ENCODE measurements around the gene RASA1. TPM values are rescaled to one million over a fixed set of nuclear protein-coding genes. Genes with fewer than 3 reads are reported as not detected.

The RASA1 gene
- total RNA-seq, 1 experiment from 2014 or later = 40.1 TPM

DNA sequence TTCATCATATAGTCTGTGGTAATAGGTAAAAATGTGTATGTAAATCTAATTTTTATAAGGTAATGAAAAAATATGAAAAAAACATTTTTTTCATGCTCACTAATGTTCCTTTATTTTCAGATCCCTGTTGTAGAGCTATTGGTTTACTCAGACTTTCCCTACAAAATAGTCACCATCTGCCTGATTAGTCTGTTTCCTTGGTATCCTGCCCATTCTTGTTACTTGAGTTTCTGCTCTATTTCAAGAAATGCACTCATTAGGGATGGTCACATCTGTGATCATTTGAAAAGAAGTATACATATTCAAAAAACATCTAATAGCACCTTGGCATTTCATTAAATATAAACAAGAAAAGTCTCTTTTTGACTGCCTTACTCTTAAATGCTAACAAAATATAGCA lies 21.6 kb upstream of the RASA1 start:
- Histone ChIP-seq H4K20me1 (ENCODE audit: low read length) (no peaks in the 10 kb centered on the region), H3K4me3 (ENCODE audit: low read length) (no peak overlapping the region), H2AFZ (ENCODE audit: low read length) (no peak overlapping the region), H3F3A (ENCODE audit: low read length, unreplicated experiment) (no peaks in the 10 kb centered on the region), H3K79me2 (ENCODE audit: low read length) (no peaks in the 10 kb centered on the region), H3K36me3 (ENCODE audit: low read depth, low read length) (no peaks in the 10 kb centered on the region), H3K9me2 (replicated peaks; ENCODE audit: low read length) (no peaks in the 10 kb centered on the region), H3K27ac (ENCODE audit: low read length) (no peak overlapping the region), H3K4me2 (ENCODE audit: low read length) (no peak overlapping the region), H3K27me3 (ENCODE audit: low read length) (no peaks in the 10 kb centered on the region), H3K4me1 (ENCODE audit: insufficient read depth, low read length) (no peaks in the 10 kb centered on the region), H3K9ac (ENCODE audit: low read length) (no peak overlapping the region), H3K9me3 (ENCODE audit: low read length) (no peaks in the 10 kb centered on the region)
- intact Hi-C loops (cut with micrococcal nuclease) = no loop called here
- BruUV-seq (replicated peaks) = no TSS peak
- CTCF ChIA-PET = no interaction called here
- POLR2A ChIA-PET (ENCODE audit: unreplicated experiment) = no interaction called here
- ATAC-seq (no peak), DNase-seq (no peak)
- TF ChIP-seq, protein P1, sequence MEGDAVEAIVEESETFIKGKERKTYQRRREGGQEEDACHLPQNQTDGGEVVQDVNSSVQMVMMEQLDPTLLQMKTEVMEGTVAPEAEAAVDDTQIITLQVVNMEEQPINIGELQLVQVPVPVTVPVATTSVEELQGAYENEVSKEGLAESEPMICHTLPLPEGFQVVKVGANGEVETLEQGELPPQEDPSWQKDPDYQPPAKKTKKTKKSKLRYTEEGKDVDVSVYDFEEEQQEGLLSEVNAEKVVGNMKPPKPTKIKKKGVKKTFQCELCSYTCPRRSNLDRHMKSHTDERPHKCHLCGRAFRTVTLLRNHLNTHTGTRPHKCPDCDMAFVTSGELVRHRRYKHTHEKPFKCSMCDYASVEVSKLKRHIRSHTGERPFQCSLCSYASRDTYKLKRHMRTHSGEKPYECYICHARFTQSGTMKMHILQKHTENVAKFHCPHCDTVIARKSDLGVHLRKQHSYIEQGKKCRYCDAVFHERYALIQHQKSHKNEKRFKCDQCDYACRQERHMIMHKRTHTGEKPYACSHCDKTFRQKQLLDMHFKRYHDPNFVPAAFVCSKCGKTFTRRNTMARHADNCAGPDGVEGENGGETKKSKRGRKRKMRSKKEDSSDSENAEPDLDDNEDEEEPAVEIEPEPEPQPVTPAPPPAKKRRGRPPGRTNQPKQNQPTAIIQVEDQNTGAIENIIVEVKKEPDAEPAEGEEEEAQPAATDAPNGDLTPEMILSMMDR (conservative IDR thresholded peaks at IDR 0.05; ENCODE audit: low read depth, low read length) = no peak
- TF ChIP-seq EZH2phosphoT487 (IDR thresholded peaks at IDR 0.05; ENCODE audit: borderline replicate concordance, low read length) (no peak), EZH2 (IDR thresholded peaks at IDR 0.05; ENCODE audit: low read length, unreplicated experiment) (no peak)

DNA sequence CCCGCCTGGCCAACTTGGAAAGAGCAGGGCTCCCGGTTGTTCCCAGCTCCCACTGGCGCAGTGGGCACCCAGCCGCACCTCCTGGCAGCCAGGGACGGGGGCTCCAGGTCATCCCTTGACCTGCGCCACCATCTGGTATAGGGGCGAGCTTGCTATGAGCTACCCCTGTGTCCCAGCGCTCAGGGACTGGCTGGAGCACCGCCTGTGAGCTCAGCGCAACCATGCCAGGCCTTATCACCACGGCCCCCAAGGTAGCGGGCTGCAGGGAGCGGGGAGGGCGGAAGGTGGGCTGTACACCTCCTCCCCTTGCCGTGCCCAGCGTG lies 15.4 kb upstream of the RASA1 start:
- intact Hi-C loops (cut with micrococcal nuclease) = no loop called here
- ChIA-PET CTCF (no interaction called here), POLR2A (ENCODE audit: unreplicated experiment) (no interaction called here)
- Histone ChIP-seq H3K27ac (ENCODE audit: low read length) (no peak overlapping the region), H3K79me2 (ENCODE audit: low read length) (no peaks in the 10 kb centered on the region), H3K9ac (ENCODE audit: low read length) (no peak overlapping the region), H3K27me3 (ENCODE audit: low read length) (no peaks in the 10 kb centered on the region), H3K36me3 (ENCODE audit: low read depth, low read length) (no peaks in the 10 kb centered on the region), H3K4me3 (ENCODE audit: low read length) (no peak overlapping the region), H3K4me2 (ENCODE audit: low read length) (no peak overlapping the region), H2AFZ (ENCODE audit: low read length) (no peak overlapping the region), H3F3A (ENCODE audit: low read length, unreplicated experiment) (no peaks in the 10 kb centered on the region), H3K9me3 (ENCODE audit: low read length) (no peaks in the 10 kb centered on the region), H3K4me1 (ENCODE audit: insufficient read depth, low read length) (no peaks in the 10 kb centered on the region), H3K9me2 (replicated peaks; ENCODE audit: low read length) (no peaks in the 10 kb centered on the region), H4K20me1 (ENCODE audit: low read length) (no peaks in the 10 kb centered on the region)
- BruUV-seq (replicated peaks) = no TSS peak
- DNase-seq (no peak), ATAC-seq (no peak)
- no peak for TF ChIP-seq EZH2phosphoT487 (IDR thresholded peaks at IDR 0.05; ENCODE audit: borderline replicate concordance, low read length)
- TF ChIP-seq, protein P1 (conservative IDR thresholded peaks at IDR 0.05; ENCODE audit: low read depth, low read length) = no peak
- TF ChIP-seq EZH2 (IDR thresholded peaks at IDR 0.05; ENCODE audit: low read length, unreplicated experiment) = no peak

DNA sequence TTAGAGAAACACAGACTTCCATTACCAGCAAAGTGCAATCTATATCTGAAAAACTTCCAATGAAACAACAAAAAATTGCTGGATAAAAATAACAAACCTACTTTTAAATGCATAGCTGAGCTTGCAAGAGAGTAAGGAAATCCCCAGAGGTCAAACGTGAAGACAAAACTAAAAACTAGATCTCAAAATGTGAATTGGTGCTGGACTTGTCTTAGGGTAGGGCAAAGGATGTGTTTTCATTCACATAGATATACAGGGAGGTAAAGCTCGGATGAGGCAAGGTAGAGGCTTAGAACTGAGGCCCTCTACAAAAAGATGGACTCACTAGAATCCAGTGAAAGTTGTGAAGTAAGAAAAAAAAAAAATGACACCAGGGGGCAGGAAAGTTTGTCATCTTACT lies 13.6 kb upstream of the RASA1 start:
- no TSS peak for BruUV-seq (replicated peaks)
- POLR2A ChIA-PET (ENCODE audit: unreplicated experiment) = no interaction called here
- intact Hi-C loops (cut with micrococcal nuclease) = no loop called here

More for the DNA sequence above, 13.6 kb upstream of the RASA1 start:
- H3K27me3 ChIP-seq (ENCODE audit: low read length) = no peaks in the 10 kb centered on the region
- H3K36me3 ChIP-seq (ENCODE audit: low read depth, low read length) = no peaks in the 10 kb centered on the region
- H3K4me3 ChIP-seq (ENCODE audit: low read length) = no peak overlapping the region
- DNase-seq = no peak
- H3F3A ChIP-seq (ENCODE audit: low read length, unreplicated experiment) = no peaks in the 10 kb centered on the region
- no peak for ATAC-seq
- no peak for TF ChIP-seq EZH2phosphoT487 (IDR thresholded peaks at IDR 0.05; ENCODE audit: borderline replicate concordance, low read length)
- TF ChIP-seq, protein P1 (conservative IDR thresholded peaks at IDR 0.05; ENCODE audit: low read depth, low read length) = no peak; the same call in 1 of the 2 replicates
- no peak for TF ChIP-seq EZH2 (IDR thresholded peaks at IDR 0.05; ENCODE audit: low read length, unreplicated experiment)
- no peaks in the 10 kb centered on the region for H3K9me2 ChIP-seq (replicated peaks; ENCODE audit: low read length)
- H2AFZ ChIP-seq (ENCODE audit: low read length) = no peak overlapping the region
- H3K79me2 ChIP-seq (ENCODE audit: low read length) = no peaks in the 10 kb centered on the region
- no peaks in the 10 kb centered on the region for H3K9me3 ChIP-seq (ENCODE audit: low read length)
- no peaks in the 10 kb centered on the region for H4K20me1 ChIP-seq (ENCODE audit: low read length)
- no peak overlapping the region for H3K4me2 ChIP-seq (ENCODE audit: low read length)
- H3K9ac ChIP-seq (ENCODE audit: low read length) = no peak overlapping the region
- no peak overlapping the region for H3K27ac ChIP-seq (ENCODE audit: low read length)
- no peaks in the 10 kb centered on the region for H3K4me1 ChIP-seq (ENCODE audit: insufficient read depth, low read length)
- CTCF ChIA-PET = no interaction called here

Measured in PC-3 (cell line).